B cell (primary cell): Measurements from ENCODE around the gene PACSIN1. TPM values are rescaled to one million over a fixed set of nuclear protein-coding genes. Genes with fewer than 3 reads are reported as not detected.

Experiments
- ATAC-seq: fragments of 200-7000 bp; cut with Tn5 transposase; one replicate; pipeline ENCODE4 v1.10.0; 2021; ENCODE audit warnings: low read depth, mild to moderate bottlenecking, moderate number of reproducible peaks, moderate library complexity
- CTCF ChIA-PET: fragments of 350-600 bp; sonication (Branson Sonifier 250); formaldehyde crosslinking; loops from one replicate; lab custom pipeline; 2021; ENCODE audit warnings: antibody characterized with exemption, inconsistent platforms; lab: Charles Lee
- POLR2A ChIA-PET: fragments of 350-600 bp; sonication (Branson Sonifier 250); formaldehyde crosslinking; loops from one replicate; lab custom pipeline; 2021; ENCODE audit warnings: antibody characterized with exemption; lab: Charles Lee
- DNase-seq: peaks from one replicate; pipeline ENCODE4 v3.0.0; 2013
- H2AFZ ChIP-seq: 2 replicates; pipeline ENCODE4 v1.6.1; 2012; ENCODE audit warnings: mild to moderate bottlenecking, low read depth, low read length; ENCODE audit not compliant: insufficient read depth, poor library complexity, severe bottlenecking
- H3K27ac ChIP-seq, 2 donors: 1 replicate in 1 of 2; 2 replicates in 1 of 2; pipeline ENCODE4 v1.5.1; 2012 to 2013; ENCODE audit warnings: low read length in 2 of 2, mild to moderate bottlenecking in 2 of 2, moderate library complexity in 1 of 2
- H3K27me3 ChIP-seq, 4 experiments: fragments of 200-600 bp in 1 of 4; sonication (generic) in 1 of 4; replicated peaks in 1 of 4; 1 replicate in 2 of 4; 2 replicates in 2 of 4; pipeline versions ENCODE4 v1.6.1 to v1.7.0; 2013 to 2016; ENCODE audit warnings: low read length in 3 of 4, mild to moderate bottlenecking in 2 of 4, mixed read lengths in 1 of 4, moderate library complexity in 1 of 4; ENCODE audit not compliant: insufficient read depth in 4 of 4, control insufficient read depth in 3 of 4; ENCODE audit errors: control extremely low read depth in 1 of 4
- H3K36me3 ChIP-seq, 2 experiments: replicated peaks in 1 of 2; 1 replicate in 1 of 2; 2 replicates in 1 of 2; pipeline versions ENCODE4 v1.6.1 to v1.7.1; 2013; ENCODE audit warnings: low read length in 1 of 2; ENCODE audit not compliant: insufficient read depth in 2 of 2, control insufficient read depth in 1 of 2; ENCODE audit errors: control extremely low read depth in 1 of 2, extremely low read depth in 1 of 2
- H3K4me1 ChIP-seq, 2 donors: fragments of 200-600 bp in 1 of 2; sonication (generic) in 1 of 2; 1 replicate in 1 of 2; 2 replicates in 1 of 2; pipeline versions ENCODE4 v1.5.1 to v1.6.1; 2013 to 2017; ENCODE audit warnings: low read length in 2 of 2; ENCODE audit not compliant: control insufficient read depth in 2 of 2, insufficient read depth in 2 of 2
- H3K4me2 ChIP-seq: replicated peaks from 2 replicates; pipeline ENCODE3; 2012; ENCODE audit warnings: mild to moderate bottlenecking, low read depth, low read length; ENCODE audit not compliant: poor library complexity, severe bottlenecking
- H3K4me3 ChIP-seq, 5 experiments: fragments of 200-600 bp in 1 of 5; sonication (generic) in 1 of 5; 1 replicate in 3 of 5; 2 replicates in 2 of 5; pipeline versions ENCODE4 v1.5.1 to v1.7.0; 2011 to 2016; ENCODE audit warnings: low read length in 4 of 5, mild to moderate bottlenecking in 4 of 5, low read depth in 2 of 5, control low read depth in 1 of 5, moderate library complexity in 1 of 5; ENCODE audit not compliant: insufficient read depth in 1 of 5; ENCODE audit errors: control extremely low read depth in 1 of 5, extremely low read depth in 1 of 5
- H3K79me2 ChIP-seq: fragments of 200-600 bp; sonication (generic); one replicate; pipeline ENCODE4 v1.6.0; 2016; ENCODE audit warnings: low read length; ENCODE audit not compliant: control insufficient read depth, insufficient read depth
- H3K9ac ChIP-seq: fragments of 200-600 bp; sonication (generic); 2 replicates; pipeline ENCODE4 v1.6.1; 2017; ENCODE audit warnings: mild to moderate bottlenecking, low read length, moderate library complexity
- H3K9me3 ChIP-seq, 3 donors: one replicate each; pipeline versions ENCODE4 v1.6.1 to v1.7.1; 2013; ENCODE audit warnings: low read length in 2 of 3; ENCODE audit not compliant: control insufficient read depth in 2 of 3, insufficient read depth in 1 of 3; ENCODE audit errors: control extremely low read depth in 1 of 3
- H4K20me1 ChIP-seq: 2 replicates; pipeline ENCODE4 v1.6.0; 2012; ENCODE audit warnings: mild to moderate bottlenecking, low read length; ENCODE audit not compliant: insufficient read depth, control insufficient read depth, poor library complexity, severe bottlenecking
- H3K27ac Mint-ChIP-seq: one replicate; pipeline ENCODE4 v1.8.0; 2021; ENCODE audit warnings: mixed read lengths
- H3K27me3 Mint-ChIP-seq: one replicate; pipeline ENCODE4 v1.8.0; 2021; ENCODE audit warnings: mixed read lengths
- H3K4me1 Mint-ChIP-seq: one replicate; pipeline ENCODE4 v1.8.0; 2021; ENCODE audit warnings: mixed read lengths
- H3K4me3 Mint-ChIP-seq: one replicate; pipeline ENCODE4 v1.8.0; 2021; ENCODE audit warnings: mixed read lengths
- H3K9me3 Mint-ChIP-seq: one replicate; pipeline ENCODE4 v1.8.0; 2022; ENCODE audit warnings: mixed read lengths; ENCODE audit not compliant: insufficient read depth
- CTCF ChIP-seq: fragments of 200-600 bp; IDR thresholded peaks from one replicate; pipeline ENCODE4 v1.8.0; 2022; ENCODE audit warnings: antibody characterized with exemption, mild to moderate bottlenecking
- EZH2 ChIP-seq: IDR thresholded peaks from 2 replicates; pipeline ENCODE4 v1.6.1; 2012; ENCODE audit warnings: borderline replicate concordance, low read depth, mild to moderate bottlenecking, moderate library complexity, low read length; ENCODE audit not compliant: insufficient read depth, poor library complexity, severe bottlenecking
- WGBS: methylation state at CpG from one replicate; pipeline ENCODE4 v1.1.5; 2013; ENCODE audit warnings: missing lambda C conversion rate; ENCODE audit not compliant: insufficient coverage; 5-methylcytosine and 5-hydroxymethylcytosine counted together
- intact Hi-C: fragments of 100-400 bp; cut with micrococcal nuclease; formaldehyde crosslinking; loops from one replicate; pipeline ENCODE4 v1.10.0; 2022
- polyA plus RNA-seq: library from polyadenylated mRNA; depleted of rRNA; stranded (reverse); fragments of >200 nt; gene quantifications from 2 replicates; pipeline ENCODE4 v1.2.3, GENCODE V29; 2012
- total RNA-seq, 2 donors: library from RNA; stranded (reverse); fragments of 120-200 nt in 1 of 2; gene quantifications; 1 replicate in 1 of 2; 2 replicates in 1 of 2; pipeline versions ENCODE4 v1.2.3 to v1.2.4, GENCODE V29; 2013 to 2022

PACSIN1 gene
- total and polyA plus RNA-seq, 2 donors (not counting 1 experiment from before 2014, with no cell fraction given), result 0.18 to 0.20 TPM

DNA sequence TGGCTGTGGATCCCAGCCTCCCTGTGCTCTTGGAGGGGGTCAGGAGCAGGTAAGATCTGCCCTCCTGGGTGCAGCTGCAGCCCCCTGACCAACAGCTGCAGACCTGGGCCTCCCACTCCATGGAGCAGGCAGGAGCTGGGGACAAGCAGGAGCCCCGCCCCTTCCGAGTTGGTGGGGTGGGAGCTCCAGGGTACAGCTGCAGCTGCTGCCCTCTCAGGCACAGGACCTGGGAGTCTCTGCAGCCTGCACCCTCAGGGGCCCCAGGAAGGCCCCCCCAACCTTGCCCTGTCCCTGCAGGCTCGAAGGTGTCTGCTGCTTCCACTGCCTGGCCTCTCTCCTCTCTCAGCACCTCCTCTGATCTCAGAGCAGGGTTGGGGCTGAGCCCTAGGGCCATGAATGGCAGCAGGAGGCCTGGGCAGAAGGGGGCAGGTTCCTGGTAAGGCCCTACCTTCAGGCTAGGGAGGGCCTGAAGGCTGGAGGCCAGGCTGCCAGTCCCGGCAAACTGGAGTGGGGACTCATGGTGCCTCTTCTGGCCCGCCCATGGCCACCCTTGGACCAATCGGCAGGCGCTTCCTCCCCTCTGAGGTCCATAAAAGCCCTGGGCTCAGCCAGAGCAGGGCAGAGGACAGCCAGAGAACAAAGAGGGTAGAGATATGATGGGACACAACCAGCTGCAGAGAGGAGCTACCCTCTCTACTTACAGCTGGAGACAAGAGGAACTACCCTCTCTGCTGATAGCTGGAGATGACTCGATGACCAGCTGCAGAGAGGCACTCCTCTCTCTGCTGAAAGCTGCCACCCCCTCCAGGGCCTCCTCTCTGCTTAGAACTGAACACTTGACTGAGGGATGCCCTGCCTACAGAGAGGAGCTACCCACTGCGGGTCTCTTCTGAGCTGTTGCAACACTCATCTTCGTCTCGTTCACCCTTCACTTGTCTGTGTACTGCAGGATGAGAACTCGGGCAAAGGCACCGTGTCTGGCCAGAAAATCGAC, 7.8 kb upstream of the PACSIN1 start:
- 90% methylated on average over 13 of the region's 14 CpGs for WGBS
- intact Hi-C loops, result no loop called here

More for the DNA sequence above, 7.8 kb upstream of the PACSIN1 start:
- H3K27me3 Mint-ChIP-seq, result peaks cover 3% of the 10 kb centered on the region
- DNase-seq, result no peak
- Histone ChIP-seq H3K4me2 (no peak overlapping the region), H3K9ac (no peak overlapping the region), H3K79me2 (no peaks in the 10 kb centered on the region), H3K36me3 (no peaks in the 10 kb centered on the region), H2AFZ (no peak overlapping the region), H3K4me3 (no peak overlapping the region), H4K20me1 (no peaks in the 10 kb centered on the region), H3K9me3 (no peaks in the 10 kb centered on the region), H3K27ac (no peak overlapping the region), H3K4me1 (no peaks in the 10 kb centered on the region), H3K27me3 (peaks cover 0 to 2% (median 0%) of the 10 kb centered on the region in 4 experiments)
- POLR2A ChIA-PET, result no interaction called here
- no peak for ATAC-seq
- H3K9me3 Mint-ChIP-seq, result no peaks in the 10 kb centered on the region
- CTCF ChIA-PET, result interaction anchor here (0.6 to 8.9 kb wide), 6 partner anchors 10 to 783 kb away, joined by 3 to 178 read pairs (median 20); no protein-coding TSS in a partner anchor
- no peaks in the 10 kb centered on the region for H3K4me1 Mint-ChIP-seq
- H3K4me3 Mint-ChIP-seq, result no peak overlapping the region
- TF ChIP-seq EZH2 (no peak), CTCF (no peak)
- H3K27ac Mint-ChIP-seq, result no peak overlapping the region
